ENCODE measurements around the gene RPL4. TPM values are rescaled to one million over a fixed set of nuclear protein-coding genes. Genes with fewer than 3 reads are reported as not detected.
"Not testable (repeated sequence)": the region's sequence is repeated elsewhere in the genome, so short reads cannot be mapped to it uniquely, and the experiment has no call there.

RPL4 gene
- polyA plus RNA-seq, 3 donors from 2014 or later, result 391 to 659 (median 556) TPM

DNA sequence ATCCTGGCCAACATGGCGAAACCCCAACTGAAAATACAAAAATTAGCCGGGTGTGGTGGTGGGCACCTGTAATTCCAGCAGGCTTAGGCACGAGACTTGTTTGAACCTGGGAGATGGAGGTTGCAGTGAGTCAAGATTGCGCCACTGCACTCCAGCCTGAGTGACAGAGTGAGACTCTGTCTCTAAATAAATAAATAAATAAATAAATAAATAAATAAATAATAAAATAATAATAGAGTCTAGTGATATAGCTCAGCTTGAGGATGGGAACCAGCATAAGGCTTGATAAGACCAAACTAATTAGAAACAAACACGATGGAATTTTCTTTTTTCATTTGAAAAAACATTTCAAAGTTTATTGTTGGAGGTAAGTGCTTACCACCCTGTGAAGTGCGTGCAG, 43.4 kb downstream of the RPL4 start:
- not testable (repeated sequence) for H3K4me3 Mint-ChIP-seq; DNase-seq; H3K9me3 Mint-ChIP-seq; H3K27me3 Mint-ChIP-seq (ENCODE audit: low read depth in 3 of 3); H3K36me3 Mint-ChIP-seq
- peak overlapping the region in 1 of 6 donors; percentile 35 for H3K27ac Mint-ChIP-seq
- peaks cover 19 to 20% of the 10 kb centered on the region in 2 donors for H3K4me1 Mint-ChIP-seq

DNA sequence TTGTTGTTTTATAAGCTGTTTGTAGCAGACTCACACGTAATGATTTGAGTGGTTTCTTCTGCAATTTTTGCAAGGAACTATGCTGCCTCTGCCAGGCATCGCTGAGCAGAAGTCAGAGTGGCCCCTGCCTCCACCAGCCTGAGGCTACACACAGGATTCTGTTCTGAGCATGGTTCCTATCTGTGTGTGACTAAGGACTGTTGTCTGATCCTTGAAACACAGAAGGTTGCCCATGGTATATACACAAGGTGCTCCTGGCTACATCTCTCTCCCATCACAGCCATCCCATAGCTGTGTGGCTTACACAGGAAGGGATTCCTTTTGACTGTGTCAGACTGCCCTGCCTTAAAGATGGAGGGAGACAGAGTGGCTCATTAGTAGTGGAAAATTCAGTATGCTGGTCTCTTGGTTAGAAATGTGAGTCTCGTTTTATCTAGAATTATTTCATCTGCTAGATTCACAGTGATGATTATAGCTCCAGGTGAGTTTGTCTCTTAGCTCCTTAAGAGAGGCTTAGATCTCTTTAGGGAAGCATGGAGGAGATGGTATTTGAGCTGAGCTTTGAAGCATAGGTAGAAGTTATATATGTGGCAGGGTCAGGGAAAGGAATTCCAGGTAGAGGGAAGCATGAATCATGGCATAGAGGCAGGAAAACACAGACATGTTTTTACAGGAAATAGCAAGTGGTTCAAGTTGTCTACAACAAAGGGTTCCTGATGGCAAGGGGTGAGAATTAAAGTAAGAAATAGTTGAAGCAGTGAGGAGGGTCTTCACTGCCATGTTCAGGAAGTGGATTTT, 44.6 kb downstream of the RPL4 start:
- no peak for DNase-seq

DNA sequence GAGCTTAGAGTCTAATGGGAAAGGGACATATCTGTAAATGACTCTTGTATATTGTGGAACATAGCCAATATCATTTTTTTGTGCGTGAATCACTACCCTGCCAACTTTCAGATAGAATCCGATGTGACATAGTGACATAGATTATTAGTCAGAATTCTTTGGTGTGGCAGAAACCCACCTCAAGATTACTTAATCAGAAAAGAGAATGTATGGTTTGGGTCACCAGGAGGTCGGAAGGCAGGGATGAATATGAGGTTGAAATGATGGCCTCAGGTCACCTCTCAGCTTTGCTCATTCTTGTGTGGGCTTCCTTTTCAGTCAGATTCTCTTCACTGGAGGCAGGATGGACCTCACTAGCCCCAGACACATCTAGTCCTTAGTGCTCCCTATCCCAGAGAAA, 48.4 kb downstream of the RPL4 start:
- DNase-seq, result no peak
- Mint-ChIP-seq H3K36me3 (peaks cover 0 to 16% (median 0%) of the 10 kb centered on the region in 3 donors), H3K27me3 (ENCODE audit: low read depth in 3 of 3) (peaks cover 0 to 2% (median 0%) of the 10 kb centered on the region in 3 donors), H3K4me1 (peaks cover 19 to 20% of the 10 kb centered on the region in 2 donors), H3K4me3 (no peak overlapping the region), H3K27ac (peak overlapping the region in 1 of 6 donors; percentile 40), H3K9me3 (no peaks in the 10 kb centered on the region)

More for the DNA sequence above, 44.6 kb downstream of the RPL4 start:
- Mint-ChIP-seq H3K4me1 (peaks cover 19 to 20% of the 10 kb centered on the region in 2 donors), H3K27me3 (ENCODE audit: low read depth in 3 of 3) (peaks cover 0 to 2% (median 0%) of the 10 kb centered on the region in 3 donors), H3K36me3 (peaks cover 0 to 12% (median 5%) of the 10 kb centered on the region in 3 donors), H3K27ac (peak overlapping the region; percentile 18 to 73 (median 64)), H3K4me3 (peak overlapping the region in 3 of 5 donors; percentile 4 to 19 (median 5)), H3K9me3 (no peaks in the 10 kb centered on the region)

DNA sequence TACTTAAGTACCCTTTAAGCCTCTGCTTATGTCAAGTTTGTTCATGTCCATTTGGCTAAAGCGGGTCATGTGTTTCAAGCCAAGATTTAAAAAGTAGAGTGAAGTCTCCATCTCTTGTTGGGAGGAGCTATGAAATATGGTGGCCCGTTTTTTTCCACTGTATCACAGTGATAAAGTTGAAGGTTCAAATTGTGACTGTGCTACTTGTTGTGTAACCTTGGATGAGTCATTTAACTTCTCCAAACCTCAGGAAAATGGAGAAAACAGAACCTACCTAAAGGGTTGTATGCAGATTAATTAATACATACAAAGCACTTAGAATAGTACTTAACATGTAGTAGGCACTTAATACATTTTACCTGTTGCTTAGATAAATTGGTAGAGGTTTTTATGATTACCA, 50.5 kb downstream of the RPL4 start:
- H3K9me3 Mint-ChIP-seq, result no peaks in the 10 kb centered on the region
- H3K36me3 Mint-ChIP-seq, result peaks cover 0 to 16% (median 1%) of the 10 kb centered on the region in 3 donors
- peaks cover 0 to 2% (median 0%) of the 10 kb centered on the region in 3 donors for H3K27me3 Mint-ChIP-seq (ENCODE audit: low read depth in 3 of 3)
- no peak overlapping the region for H3K4me3 Mint-ChIP-seq
- no peak overlapping the region for H3K27ac Mint-ChIP-seq
- no peak for DNase-seq
- H3K4me1 Mint-ChIP-seq, result peaks cover 0 to 5% of the 10 kb centered on the region in 2 donors

DNA sequence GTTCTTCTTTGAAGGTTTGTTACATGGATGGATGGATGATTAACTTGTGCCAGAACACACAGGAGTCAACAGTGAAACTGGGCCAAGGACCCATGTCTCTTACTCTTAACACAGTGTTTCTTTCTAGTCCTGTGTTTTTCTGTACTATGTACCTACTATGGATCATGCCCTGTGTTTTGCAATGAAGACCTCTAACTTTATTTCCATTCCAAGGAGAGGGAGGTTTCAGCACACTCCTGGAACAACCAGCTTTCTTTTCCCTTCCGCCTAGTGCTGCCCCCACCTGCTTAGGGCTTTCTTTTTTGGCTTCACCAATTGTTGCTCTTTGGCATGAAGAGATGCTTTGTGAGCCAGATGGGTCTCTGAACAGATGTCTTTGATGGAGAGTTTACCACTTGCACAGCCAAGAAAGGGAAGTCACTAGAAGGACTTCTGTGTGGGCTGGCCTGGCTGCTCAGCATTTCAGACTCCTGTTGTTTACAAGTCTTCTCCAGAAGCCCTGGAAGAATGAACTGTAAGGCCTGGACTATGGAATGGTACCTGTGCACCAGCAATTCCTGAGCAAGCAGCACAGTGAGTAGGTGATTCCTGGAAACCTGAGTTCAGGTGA, 51.6 kb downstream of the RPL4 start:
- Mint-ChIP-seq H3K9me3 (no peaks in the 10 kb centered on the region), H3K4me1 (no peaks in the 10 kb centered on the region), H3K4me3 (no peak overlapping the region), H3K27ac (peak overlapping the region in 1 of 6 donors; percentile 55), H3K36me3 (peaks cover 2 to 19% (median 6%) of the 10 kb centered on the region in 3 donors), H3K27me3 (ENCODE audit: low read depth in 3 of 3) (peaks cover 0 to under 1% (median 0%) of the 10 kb centered on the region in 3 donors)
- DNase-seq, result no peak

DNA sequence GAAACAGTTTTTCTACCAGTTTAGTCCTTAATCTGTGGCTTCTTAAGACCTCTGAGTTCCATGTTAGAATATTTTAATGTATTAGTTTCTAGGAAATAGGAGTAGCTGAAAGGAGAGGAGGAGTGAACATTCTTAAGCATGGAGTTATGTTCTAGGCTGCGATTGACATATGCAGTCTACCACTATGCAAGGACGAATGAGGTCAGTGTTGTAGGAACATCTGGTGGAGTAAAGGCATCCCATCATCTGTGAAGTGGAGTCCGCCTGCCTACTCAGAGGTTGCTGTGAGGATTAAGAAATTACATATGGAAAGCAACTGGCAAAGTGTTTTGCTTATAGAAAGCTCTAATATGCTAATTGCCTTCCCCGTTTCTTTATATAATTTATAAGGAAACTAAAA, 52.2 kb downstream of the RPL4 start:
- Mint-ChIP-seq H3K4me3 (no peak overlapping the region), H3K9me3 (no peaks in the 10 kb centered on the region), H3K27me3 (ENCODE audit: low read depth in 3 of 3) (no peaks in the 10 kb centered on the region), H3K27ac (peak overlapping the region in 1 of 6 donors; percentile 24), H3K4me1 (no peaks in the 10 kb centered on the region), H3K36me3 (peaks cover 5 to 21% (median 8%) of the 10 kb centered on the region in 3 donors)
- no peak for DNase-seq

Other genes with a start within 250 kb of the RPL4 start
- gene DIS3L, start 211.3 kb downstream of the RPL4 start, polyA plus RNA-seq, result 10 to 100 TPM; 27.6 to 38.2 (median 27.8) TPM
- gene TIPIN, start 148.2 kb downstream of the RPL4 start, polyA plus RNA-seq, result 10 to 100 TPM in 1 of 3 donors, 1 to 10 TPM in 2; 4.0 to 10.2 (median 7.2) TPM
- 10 to 100 TPM; 30.7 to 58.3 (median 48.9) TPM for gene MAP2K1, start 117.9 kb downstream of the RPL4 start, polyA plus RNA-seq
- 10 to 100 TPM; 48.9 to 88.4 (median 49.8) TPM for gene SNAPC5, start 7.1 kb downstream of the RPL4 start, polyA plus RNA-seq
- gene ZWILCH, start 471 bp upstream of the RPL4 start, polyA plus RNA-seq, result 10 to 100 TPM in 2 of 3 donors, 1 to 10 TPM in 1; 9.2 to 16.6 (median 12.5) TPM
- gene LCTL, start 61.1 kb upstream of the RPL4 start, polyA plus RNA-seq, result under 1 TPM in 1 of 3 donors, not detected in 2; 0.12 TPM
- not detected for gene SMAD6, start 197.4 kb upstream of the RPL4 start, polyA plus RNA-seq